Neural progenitor cell (in vitro differentiated cells): ENCODE data around the gene RFPL4AL1. TPM values are rescaled to one million over a fixed set of nuclear protein-coding genes. Genes with fewer than 3 reads are reported as not detected.
"Not testable (repeated sequence)": the region's sequence is repeated elsewhere in the genome, so short reads cannot be mapped to it uniquely, and the experiment has no call there.

Source experiments
- DNase-seq: peaks from one replicate; pipeline ENCODE4 v3.0.0-alpha.2; 2016; ENCODE audit warnings: low spot score
- H2AFZ ChIP-seq: fragments of 200-600 bp; sonication (generic); replicated peaks from 2 replicates; pipeline ENCODE4 v1.6.1; 2016; ENCODE audit warnings: antibody characterized with exemption
- H3F3A ChIP-seq: fragments of 200-600 bp; sonication (generic); 2 replicates; pipeline ENCODE4 v1.6.1; 2016; ENCODE audit warnings: antibody characterized with exemption, low read depth
- H3K27ac ChIP-seq: fragments of 200-600 bp; sonication (generic); 2 replicates; pipeline ENCODE4 v1.5.1; 2016; ENCODE audit warnings: mild to moderate bottlenecking
- H3K27me3 ChIP-seq: fragments of 200-600 bp; sonication (generic); 2 replicates; pipeline ENCODE4 v1.6.1; 2016; ENCODE audit warnings: mild to moderate bottlenecking, moderate library complexity
- H3K36me3 ChIP-seq: fragments of 200-600 bp; sonication (generic); 2 replicates; pipeline ENCODE4 v1.5.1; 2016
- H3K4me1 ChIP-seq: fragments of 200-600 bp; sonication (generic); 2 replicates; pipeline ENCODE4 v1.6.1; 2016; ENCODE audit warnings: mixed run types
- H3K4me2 ChIP-seq: fragments of 200-600 bp; sonication (generic); 2 replicates; pipeline ENCODE4 v1.6.1; 2016
- H3K4me3 ChIP-seq: fragments of 200-600 bp; sonication (generic); 2 replicates; pipeline ENCODE4 v1.5.1; 2016
- H3K79me2 ChIP-seq: fragments of 200-600 bp; sonication (generic); 2 replicates; pipeline ENCODE4 v1.6.1; 2016; ENCODE audit warnings: low read depth
- H3K9ac ChIP-seq: fragments of 200-600 bp; sonication (generic); 2 replicates; pipeline ENCODE4 v1.6.1; 2016
- H3K9me3 ChIP-seq: fragments of 200-600 bp; sonication (generic); 2 replicates; pipeline ENCODE4 v1.5.1; 2016; ENCODE audit warnings: low read depth
- H4K20me1 ChIP-seq: fragments of 200-600 bp; sonication (generic); 2 replicates; pipeline ENCODE4 v1.6.1; 2016; ENCODE audit warnings: low read depth
- H3K27ac Mint-ChIP-seq: 3 replicates; pipeline ENCODE4 v1.8.0; 2021; ENCODE audit warnings: mixed read lengths
- H3K27me3 Mint-ChIP-seq: 2 replicates; pipeline ENCODE4 v1.8.0; 2022; ENCODE audit warnings: low read depth, mild to moderate bottlenecking, inconsistent platforms, moderate library complexity, mixed read lengths; ENCODE audit not compliant: insufficient read depth
- H3K36me3 Mint-ChIP-seq: 3 replicates; pipeline ENCODE4 v1.8.0; 2021; ENCODE audit warnings: mixed read lengths
- H3K4me1 Mint-ChIP-seq: 3 replicates; pipeline ENCODE4 v1.8.0; 2021; ENCODE audit warnings: mixed read lengths
- H3K4me3 Mint-ChIP-seq: 3 replicates; pipeline ENCODE4 v1.8.0; 2021; ENCODE audit warnings: mild to moderate bottlenecking, moderate library complexity, mixed read lengths
- H3K9me3 Mint-ChIP-seq: 3 replicates; pipeline ENCODE4 v1.8.0; 2020; ENCODE audit warnings: mixed read lengths
- CTCF ChIP-seq: fragments of 200-600 bp; sonication (generic); IDR thresholded peaks from 2 replicates; pipeline ENCODE4 v1.5.1; 2017; ENCODE audit warnings: antibody characterized with exemption, mild to moderate bottlenecking
- EZH2 ChIP-seq: fragments of 200-600 bp; sonication (generic); IDR thresholded peaks from 2 replicates; pipeline ENCODE4 v1.6.1; 2017; ENCODE audit warnings: antibody characterized with exemption, mild to moderate bottlenecking, moderate library complexity
- EZH2phosphoT487 ChIP-seq: fragments of 200-600 bp; sonication (generic); IDR thresholded peaks from 2 replicates; pipeline ENCODE4 v1.6.1; 2017; ENCODE audit warnings: antibody characterized with exemption
- total RNA-seq: library from RNA; depleted of rRNA; stranded (reverse); fragments of >200 nt; gene quantifications from 2 replicates; pipeline ENCODE4 v1.2.3, GENCODE V29; 2015; ENCODE audit warnings: low replicate concordance

Gene RFPL4AL1
- total RNA-seq, 1 donor from 2014 or later: not detected

- Mint-ChIP-seq H3K4me3 (no peak overlapping the region), H3K4me1 (no peaks in the 10 kb centered on the region), H3K9me3 (peaks cover 7% of the 10 kb centered on the region), H3K36me3 (no peaks in the 10 kb centered on the region), H3K27ac (no peak overlapping the region), H3K27me3 (peaks cover 2% of the 10 kb centered on the region)
- Histone ChIP-seq H3K9ac (no peak overlapping the region), H2AFZ (no peak overlapping the region), H3K4me1 (no peaks in the 10 kb centered on the region), H4K20me1 (no peaks in the 10 kb centered on the region), H3K27ac (no peak overlapping the region), H3F3A (no peaks in the 10 kb centered on the region), H3K27me3 (no peaks in the 10 kb centered on the region), H3K4me3 (no peak overlapping the region), H3K79me2 (no peaks in the 10 kb centered on the region), H3K9me3 (peaks cover 9% of the 10 kb centered on the region), H3K36me3 (no peaks in the 10 kb centered on the region), H3K4me2 (no peak overlapping the region)
- TF ChIP-seq EZH2phosphoT487 (no peak), CTCF (no peak)
- no peak for DNase-seq
These were observed 2.5 kb upstream of the RFPL4AL1 start for GRCh38 chr19:55766466-55766865.

GRCh38 chr19:55769632-55770031 is 714 bp downstream of the RFPL4AL1 start:
- not testable (repeated sequence) for H3K36me3 ChIP-seq, H3K4me1 Mint-ChIP-seq, H3K27me3 Mint-ChIP-seq, H3K4me1 ChIP-seq, DNase-seq, H3F3A ChIP-seq, H3K9me3 ChIP-seq, H3K36me3 Mint-ChIP-seq, H3K27ac ChIP-seq, H3K9ac ChIP-seq, H2AFZ ChIP-seq, H3K27me3 ChIP-seq, H3K4me3 ChIP-seq, H3K27ac Mint-ChIP-seq, H3K4me3 Mint-ChIP-seq, H3K4me2 ChIP-seq, H3K79me2 ChIP-seq, H4K20me1 ChIP-seq, H3K9me3 Mint-ChIP-seq

- no peak for DNase-seq
- Mint-ChIP-seq H3K4me3 (no peak overlapping the region), H3K36me3 (no peaks in the 10 kb centered on the region), H3K4me1 (no peaks in the 10 kb centered on the region), H3K9me3 (peaks cover 10% of the 10 kb centered on the region), H3K27me3 (peaks cover 6% of the 10 kb centered on the region), H3K27ac (no peak overlapping the region)
- Histone ChIP-seq H3K79me2 (no peaks in the 10 kb centered on the region), H3K27ac (no peak overlapping the region), H3K9ac (no peak overlapping the region), H3K9me3 (peaks cover 5% of the 10 kb centered on the region), H3K4me2 (no peak overlapping the region), H4K20me1 (no peaks in the 10 kb centered on the region), H3K4me1 (no peaks in the 10 kb centered on the region), H3K4me3 (no peak overlapping the region), H3K36me3 (no peaks in the 10 kb centered on the region), H3K27me3 (no peaks in the 10 kb centered on the region), H3F3A (no peaks in the 10 kb centered on the region), H2AFZ (no peak overlapping the region)
- TF ChIP-seq EZH2 (no peak), EZH2phosphoT487 (no peak), CTCF (no peak)
These were observed 8.6 kb downstream of the RFPL4AL1 start for GRCh38 chr19:55777528-55777927.

- Mint-ChIP-seq H3K4me3 (no peak overlapping the region), H3K36me3 (no peaks in the 10 kb centered on the region), H3K27ac (no peak overlapping the region), H3K4me1 (no peaks in the 10 kb centered on the region), H3K9me3 (peaks cover 12% of the 10 kb centered on the region), H3K27me3 (peaks cover 6% of the 10 kb centered on the region)
- no peak for DNase-seq
- H3F3A ChIP-seq: no peaks in the 10 kb centered on the region
- no peaks in the 10 kb centered on the region for H3K4me1 ChIP-seq
- no peak overlapping the region for H3K4me3 ChIP-seq
- H3K9me3 ChIP-seq: peaks cover 5% of the 10 kb centered on the region
- H3K36me3 ChIP-seq: no peaks in the 10 kb centered on the region
- no peaks in the 10 kb centered on the region for H3K27me3 ChIP-seq
- H3K27ac ChIP-seq: no peak overlapping the region
- no peak overlapping the region for H3K4me2 ChIP-seq
- no peak for TF ChIP-seq EZH2
- H4K20me1 ChIP-seq: no peaks in the 10 kb centered on the region
- H3K79me2 ChIP-seq: no peaks in the 10 kb centered on the region
- H3K9ac ChIP-seq: no peak overlapping the region
- H2AFZ ChIP-seq: no peak overlapping the region
These were observed 9.4 kb downstream of the RFPL4AL1 start for GRCh38 chr19:55778331-55778730.
